Activated CD4-positive, alpha-beta memory T cell treated with anti-CD3 and anti-CD28 coated beads, Interleukin-2, amount 10 ng/mL, durations not matched to agents 7 days and 5 days (primary cell): ENCODE results near the gene LUM. TPM values are rescaled to one million over a fixed set of nuclear protein-coding genes. Genes with fewer than 3 reads are reported as not detected.

Experiments used
- CTCF ChIA-PET: fragments of 350-600 bp; sonication (Branson Sonifier 250); formaldehyde crosslinking; loops from one replicate; lab custom pipeline; 2021; ENCODE audit warnings: antibody characterized with exemption, inconsistent platforms; lab: Charles Lee
- POLR2A ChIA-PET: fragments of 350-600 bp; sonication (Branson Sonifier 250); formaldehyde crosslinking; loops from one replicate; lab custom pipeline; 2021; ENCODE audit warnings: antibody characterized with exemption; lab: Charles Lee
- DNase-seq: peaks from one replicate; pipeline ENCODE4 v3.0.0-alpha.2; 2020
- H3K27ac Mint-ChIP-seq: one replicate; pipeline ENCODE4 v1.8.0; 2021; ENCODE audit warnings: mild to moderate bottlenecking, mixed read lengths
- H3K27me3 Mint-ChIP-seq: one replicate; pipeline ENCODE4 v1.8.0; 2021; ENCODE audit warnings: mixed read lengths
- H3K36me3 Mint-ChIP-seq: one replicate; pipeline ENCODE4 v1.8.0; 2021; ENCODE audit warnings: low read depth, mixed read lengths
- H3K4me1 Mint-ChIP-seq: one replicate; pipeline ENCODE4 v1.8.0; 2021; ENCODE audit warnings: mixed read lengths
- H3K4me3 Mint-ChIP-seq: one replicate; pipeline ENCODE4 v1.8.0; 2021; ENCODE audit warnings: mild to moderate bottlenecking, mixed read lengths
- H3K9me3 Mint-ChIP-seq: one replicate; pipeline ENCODE4 v1.8.0; 2021; ENCODE audit warnings: mixed read lengths
- total RNA-seq, 2 experiments: library from RNA; stranded (reverse); gene quantifications; one replicate each; pipeline ENCODE4 v1.2.3, GENCODE V29; 2021

The LUM gene
- total RNA-seq, 2 experiments from 2014 or later = not detected

DNA sequence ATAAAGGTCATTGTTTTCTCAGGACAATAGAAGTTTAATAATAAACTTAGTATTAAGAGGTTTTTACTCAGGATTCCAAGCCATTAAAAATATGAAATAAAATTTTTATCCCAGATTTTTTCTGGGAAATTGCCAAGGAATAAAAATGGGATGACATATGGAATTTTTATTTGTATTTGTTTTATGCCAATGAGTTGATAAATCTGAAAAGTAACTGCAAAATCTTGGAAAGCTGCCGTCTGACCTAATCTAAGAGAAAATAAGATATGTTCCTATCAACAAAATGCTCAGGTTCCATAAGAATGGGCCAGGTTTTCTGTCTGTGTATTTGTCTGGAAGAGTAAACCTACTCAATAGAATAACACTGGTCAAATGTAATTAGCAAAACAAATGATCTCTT, 31.3 kb downstream of the LUM start:
- ChIA-PET CTCF (no interaction called here), POLR2A (no interaction called here)
- Mint-ChIP-seq H3K9me3 (no peaks in the 10 kb centered on the region), H3K4me3 (no peak overlapping the region), H3K36me3 (no peaks in the 10 kb centered on the region), H3K4me1 (no peaks in the 10 kb centered on the region), H3K27me3 (peaks cover 5% of the 10 kb centered on the region), H3K27ac (no peak overlapping the region)
- no peak for DNase-seq

DNA sequence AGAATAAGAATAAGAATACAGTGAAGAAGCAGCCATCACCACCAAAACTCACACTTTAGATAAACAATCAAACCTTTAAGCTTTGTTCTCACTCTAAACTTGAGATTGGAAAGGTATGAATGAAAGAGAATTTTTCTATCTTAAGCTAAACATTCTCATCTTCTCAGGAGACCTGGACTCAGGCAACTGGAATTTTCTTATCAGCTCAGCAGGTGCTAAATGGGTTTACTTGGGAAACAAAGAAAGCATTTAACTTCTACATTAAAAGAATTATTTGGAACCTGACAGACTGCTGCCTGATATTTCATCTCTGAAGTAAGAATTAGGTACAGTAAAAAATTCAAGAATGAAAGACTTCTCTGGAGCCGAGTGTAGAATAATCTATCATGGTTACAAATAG, 32.8 kb downstream of the LUM start:
- peaks cover 5% of the 10 kb centered on the region for H3K27me3 Mint-ChIP-seq
- CTCF ChIA-PET = no interaction called here

GRCh38 chr12:91077228-91077954, 33.9 kb downstream of the LUM start:
- POLR2A ChIA-PET = no interaction called here
- Mint-ChIP-seq H3K27me3 (peaks cover 5% of the 10 kb centered on the region), H3K4me1 (no peaks in the 10 kb centered on the region), H3K36me3 (no peaks in the 10 kb centered on the region), H3K9me3 (no peaks in the 10 kb centered on the region), H3K27ac (no peak overlapping the region), H3K4me3 (no peak overlapping the region)
- no peak for DNase-seq
- CTCF ChIA-PET = no interaction called here

More for the DNA sequence above, 32.8 kb downstream of the LUM start:
- Mint-ChIP-seq H3K9me3 (no peaks in the 10 kb centered on the region), H3K4me1 (no peaks in the 10 kb centered on the region), H3K4me3 (no peak overlapping the region), H3K27ac (no peak overlapping the region), H3K36me3 (no peaks in the 10 kb centered on the region)
- DNase-seq = no peak
- POLR2A ChIA-PET = no interaction called here

DNA sequence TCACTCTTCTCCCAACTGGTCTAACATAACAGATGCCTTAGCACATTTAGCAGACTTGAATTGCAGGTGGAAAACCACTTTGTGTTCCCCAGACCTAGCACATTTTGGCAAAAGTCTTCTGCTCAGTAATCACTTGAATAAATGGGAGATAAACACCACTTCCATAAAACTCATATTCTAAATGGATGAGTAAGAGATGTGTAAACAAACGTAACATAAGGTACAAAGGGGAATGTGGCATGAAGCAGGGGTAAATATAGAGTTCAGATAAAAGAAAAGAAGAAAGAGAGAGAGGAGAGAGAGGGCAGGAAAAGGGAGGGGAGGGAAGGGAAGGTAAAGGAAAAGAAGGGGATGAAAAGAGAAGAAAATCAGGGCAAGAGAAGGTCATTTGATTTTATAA, 36.4 kb downstream of the LUM start:
- DNase-seq = no peak
- ChIA-PET POLR2A (no interaction called here), CTCF (no interaction called here)
- H3K27ac Mint-ChIP-seq = no peak overlapping the region
- H3K9me3 Mint-ChIP-seq = no peaks in the 10 kb centered on the region
- H3K4me1 Mint-ChIP-seq = no peaks in the 10 kb centered on the region
- no peak overlapping the region for H3K4me3 Mint-ChIP-seq
- H3K27me3 Mint-ChIP-seq = peaks cover 5% of the 10 kb centered on the region
- H3K36me3 Mint-ChIP-seq = no peaks in the 10 kb centered on the region

GRCh38 chr12:91074154-91074709, 37.1 kb downstream of the LUM start:
- Mint-ChIP-seq H3K27ac (no peak overlapping the region), H3K4me1 (no peaks in the 10 kb centered on the region), H3K4me3 (no peak overlapping the region), H3K9me3 (no peaks in the 10 kb centered on the region), H3K27me3 (peaks cover 5% of the 10 kb centered on the region), H3K36me3 (no peaks in the 10 kb centered on the region)
- DNase-seq = no peak
- POLR2A ChIA-PET = no interaction called here
- CTCF ChIA-PET = no interaction called here

DNA sequence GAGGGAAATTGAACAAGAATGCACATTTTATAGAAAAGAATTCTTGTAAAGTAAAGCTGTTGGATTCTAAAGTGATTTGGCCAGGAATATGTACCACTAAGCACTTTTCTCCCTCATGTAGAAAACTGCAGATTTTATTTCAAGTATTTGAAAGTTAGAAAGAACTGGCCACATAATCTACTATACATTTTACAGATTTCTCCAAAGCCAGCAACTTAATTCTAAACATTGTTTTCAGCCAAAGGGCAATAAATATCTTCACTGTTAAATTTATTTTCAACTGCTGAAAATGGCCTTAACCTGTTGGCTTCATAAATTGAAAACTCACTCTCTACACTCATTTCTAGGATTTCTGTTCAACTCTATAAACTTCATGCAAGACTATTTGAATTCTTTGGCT, 37.9 kb downstream of the LUM start:
- no peak overlapping the region for H3K27ac Mint-ChIP-seq
- no peak overlapping the region for H3K4me3 Mint-ChIP-seq
- POLR2A ChIA-PET = no interaction called here
- no peak for DNase-seq
- H3K9me3 Mint-ChIP-seq = no peaks in the 10 kb centered on the region
- no peaks in the 10 kb centered on the region for H3K36me3 Mint-ChIP-seq
- peaks cover 3% of the 10 kb centered on the region for H3K27me3 Mint-ChIP-seq
- H3K4me1 Mint-ChIP-seq = no peaks in the 10 kb centered on the region
- CTCF ChIA-PET = no interaction called here

- no peaks in the 10 kb centered on the region for H3K4me1 Mint-ChIP-seq
- H3K27me3 Mint-ChIP-seq = peaks cover 2% of the 10 kb centered on the region
- H3K36me3 Mint-ChIP-seq = no peaks in the 10 kb centered on the region
- H3K27ac Mint-ChIP-seq = no peak overlapping the region
- ChIA-PET CTCF (no interaction called here), POLR2A (no interaction called here)
- no peak overlapping the region for H3K4me3 Mint-ChIP-seq
- no peak for DNase-seq
- H3K9me3 Mint-ChIP-seq = no peaks in the 10 kb centered on the region
These were observed 38.4 kb downstream of the LUM start for GRCh38 chr12:91072931-91073330.

GRCh38 chr12:91070936-91071335, 40.4 kb downstream of the LUM start:
- ChIA-PET CTCF (interaction anchor here (0.7 kb wide), 1 partner anchor 146 kb away, joined by 3 read pairs; no protein-coding TSS in a partner anchor), POLR2A (no interaction called here)
- DNase-seq = no peak
- Mint-ChIP-seq H3K4me3 (no peak overlapping the region), H3K36me3 (no peaks in the 10 kb centered on the region), H3K27me3 (no peaks in the 10 kb centered on the region), H3K27ac (no peak overlapping the region), H3K4me1 (no peaks in the 10 kb centered on the region), H3K9me3 (no peaks in the 10 kb centered on the region)

GRCh38 chr12:91065396-91065795, 45.9 kb downstream of the LUM start:
- DNase-seq = no peak
- Mint-ChIP-seq H3K4me3 (no peak overlapping the region), H3K27me3 (no peaks in the 10 kb centered on the region), H3K36me3 (no peaks in the 10 kb centered on the region), H3K9me3 (no peaks in the 10 kb centered on the region), H3K4me1 (no peaks in the 10 kb centered on the region), H3K27ac (no peak overlapping the region)
- CTCF ChIA-PET = interaction anchor here (3.3 kb wide), 1 partner anchor 43 kb away, joined by 7 read pairs; no protein-coding TSS in a partner anchor
- POLR2A ChIA-PET = no interaction called here

GRCh38 chr12:91064640-91065039, 46.7 kb downstream of the LUM start:
- H3K27ac Mint-ChIP-seq = no peak overlapping the region
- ChIA-PET POLR2A (no interaction called here), CTCF (interaction anchor here (3.3 kb wide), 1 partner anchor 44 kb away, joined by 7 read pairs; no protein-coding TSS in a partner anchor)
- no peaks in the 10 kb centered on the region for H3K36me3 Mint-ChIP-seq
- H3K9me3 Mint-ChIP-seq = no peaks in the 10 kb centered on the region
- H3K4me3 Mint-ChIP-seq = no peak overlapping the region
- no peaks in the 10 kb centered on the region for H3K4me1 Mint-ChIP-seq
- H3K27me3 Mint-ChIP-seq = no peaks in the 10 kb centered on the region
- no peak for DNase-seq

DNA sequence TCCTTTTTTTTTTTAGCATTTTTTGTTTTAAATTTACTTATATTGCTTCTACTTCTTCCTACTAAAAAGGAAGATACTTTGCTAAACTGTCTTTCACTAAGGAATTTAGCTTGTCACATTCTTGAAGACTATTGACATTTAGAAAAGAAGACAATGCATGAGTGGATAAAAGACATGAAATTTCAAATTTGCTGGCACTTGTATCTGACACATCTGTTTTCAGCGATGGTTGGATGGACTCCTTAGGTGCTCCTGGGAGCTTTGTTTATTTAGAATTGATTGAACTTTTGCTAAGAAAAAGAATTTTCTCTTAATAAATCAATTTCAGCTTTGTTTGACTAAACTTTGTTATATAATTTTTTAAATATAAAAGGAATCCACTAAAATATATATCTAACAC, 50.2 kb downstream of the LUM start:
- Mint-ChIP-seq H3K36me3 (no peaks in the 10 kb centered on the region), H3K27ac (no peak overlapping the region), H3K4me1 (no peaks in the 10 kb centered on the region), H3K4me3 (no peak overlapping the region), H3K9me3 (no peaks in the 10 kb centered on the region), H3K27me3 (no peaks in the 10 kb centered on the region)
- ChIA-PET CTCF (no interaction called here), POLR2A (no interaction called here)
- DNase-seq = no peak

DNA sequence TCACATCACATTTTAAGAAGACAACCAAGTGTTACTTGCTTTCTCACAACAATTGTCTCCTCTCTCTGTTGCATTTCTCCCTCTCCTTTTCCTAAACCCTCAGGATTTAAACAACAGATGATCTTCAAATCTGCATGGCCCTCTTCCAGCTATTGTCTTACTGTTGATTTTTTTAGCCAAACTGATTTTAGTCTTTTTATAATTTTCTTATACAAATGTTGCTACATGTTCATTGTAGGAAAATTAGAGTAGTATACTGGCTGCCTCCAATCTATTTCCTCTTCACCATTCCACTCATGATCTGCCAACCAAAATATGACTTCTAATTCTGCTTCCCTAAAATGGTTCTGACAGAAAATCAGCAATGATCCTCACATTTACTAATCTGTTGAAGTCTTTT, 52.1 kb downstream of the LUM start:
- Mint-ChIP-seq H3K36me3 (no peaks in the 10 kb centered on the region), H3K4me1 (no peaks in the 10 kb centered on the region), H3K9me3 (no peaks in the 10 kb centered on the region), H3K4me3 (no peak overlapping the region), H3K27ac (no peak overlapping the region), H3K27me3 (no peaks in the 10 kb centered on the region)
- CTCF ChIA-PET = no interaction called here
- no peak for DNase-seq
- POLR2A ChIA-PET = no interaction called here

GRCh38 chr12:91058786-91059185, 52.5 kb downstream of the LUM start:
- H3K36me3 Mint-ChIP-seq = no peaks in the 10 kb centered on the region
- H3K27ac Mint-ChIP-seq = no peak overlapping the region
- ChIA-PET POLR2A (no interaction called here), CTCF (no interaction called here)
- H3K27me3 Mint-ChIP-seq = no peaks in the 10 kb centered on the region
- no peaks in the 10 kb centered on the region for H3K4me1 Mint-ChIP-seq
- DNase-seq = no peak
- no peaks in the 10 kb centered on the region for H3K9me3 Mint-ChIP-seq
- H3K4me3 Mint-ChIP-seq = no peak overlapping the region
